ENCODE data around the gene PFKFB4. TPM values are rescaled to one million over a fixed set of nuclear protein-coding genes. Genes with fewer than 3 reads are reported as not detected.

The PFKFB4 gene
- total RNA-seq, 1 donor from 2014 or later, result 39.7 TPM

GRCh38 chr3:48560648-48561018 is 4.0 kb upstream of the PFKFB4 start:
- peaks cover 3% of the 10 kb centered on the region for H3K27me3 Mint-ChIP-seq
- H3K9me3 Mint-ChIP-seq (ENCODE audit: low read depth), result no peaks in the 10 kb centered on the region
- no peaks in the 10 kb centered on the region for H3K36me3 Mint-ChIP-seq (ENCODE audit: insufficient read depth)
- peaks cover 14% of the 10 kb centered on the region for H3K4me1 Mint-ChIP-seq (ENCODE audit: low read depth)
- no peak overlapping the region for H3K27ac Mint-ChIP-seq
- H3K4me3 Mint-ChIP-seq (ENCODE audit: low read depth), result no peak overlapping the region
- DNase-seq (ENCODE audit: low spot score, unreplicated experiment), result no peak
- TF ChIP-seq CTCF (IDR thresholded peaks at IDR 0.05; ENCODE audit: unreplicated experiment), result no peak

- H3K36me3 Mint-ChIP-seq (ENCODE audit: insufficient read depth), result no peaks in the 10 kb centered on the region
- DNase-seq (ENCODE audit: low spot score, unreplicated experiment), result no peak
- H3K4me3 Mint-ChIP-seq (ENCODE audit: low read depth), result no peak overlapping the region
- no peaks in the 10 kb centered on the region for H3K9me3 Mint-ChIP-seq (ENCODE audit: low read depth)
- peaks cover 3% of the 10 kb centered on the region for H3K27me3 Mint-ChIP-seq
- TF ChIP-seq CTCF (IDR thresholded peaks at IDR 0.05; ENCODE audit: unreplicated experiment), result peak; percentile 7
- H3K27ac Mint-ChIP-seq, result peak overlapping the region; percentile 77
- peaks cover 31% of the 10 kb centered on the region for H3K4me1 Mint-ChIP-seq (ENCODE audit: low read depth)
Measured at GRCh38 chr3:48558493-48559134, 2.0 kb upstream of the PFKFB4 start.

- H3K27ac Mint-ChIP-seq, result peak overlapping the region; percentile 93
- H3K9me3 Mint-ChIP-seq (ENCODE audit: low read depth), result no peaks in the 10 kb centered on the region
- DNase-seq (ENCODE audit: low spot score, unreplicated experiment), result no peak
- no peaks in the 10 kb centered on the region for H3K36me3 Mint-ChIP-seq (ENCODE audit: insufficient read depth)
- TF ChIP-seq CTCF (IDR thresholded peaks at IDR 0.05; ENCODE audit: unreplicated experiment), result no peak
- H3K27me3 Mint-ChIP-seq, result no peaks in the 10 kb centered on the region
- peaks cover 44% of the 10 kb centered on the region for H3K4me1 Mint-ChIP-seq (ENCODE audit: low read depth)
- peak overlapping the region; percentile 87 for H3K4me3 Mint-ChIP-seq (ENCODE audit: low read depth)
Measured at GRCh38 chr3:48555949-48556795, 431 bp downstream of the PFKFB4 start.

GRCh38 chr3:48555231-48555948 is 1.2 kb downstream of the PFKFB4 start:
- H3K27me3 Mint-ChIP-seq, result no peaks in the 10 kb centered on the region
- H3K27ac Mint-ChIP-seq, result peak overlapping the region; percentile 91
- peaks cover 4% of the 10 kb centered on the region for H3K36me3 Mint-ChIP-seq (ENCODE audit: insufficient read depth)
- no peak for TF ChIP-seq CTCF (IDR thresholded peaks at IDR 0.05; ENCODE audit: unreplicated experiment)
- H3K4me3 Mint-ChIP-seq (ENCODE audit: low read depth), result peak overlapping the region; percentile 87
- H3K9me3 Mint-ChIP-seq (ENCODE audit: low read depth), result no peaks in the 10 kb centered on the region
- no peak for DNase-seq (ENCODE audit: low spot score, unreplicated experiment)
- peaks cover 47% of the 10 kb centered on the region for H3K4me1 Mint-ChIP-seq (ENCODE audit: low read depth)

All from progenitor cell of endocrine pancreas (in vitro differentiated cells).